Activated T-cell treated with anti-CD3 and anti-CD28 coated beads for 24 hours (primary cell): Measurements from ENCODE around the gene TUBB4A.
A peak's percentile ranks its signal among the peaks of the same experiment; 100 is the strongest.

ENCODE experiments used
- DNase-seq: peaks from one replicate; pipeline ENCODE4 v3.0.0-alpha.2; 2020; ENCODE audit warnings: low read depth

Gene TUBB4A

DNA sequence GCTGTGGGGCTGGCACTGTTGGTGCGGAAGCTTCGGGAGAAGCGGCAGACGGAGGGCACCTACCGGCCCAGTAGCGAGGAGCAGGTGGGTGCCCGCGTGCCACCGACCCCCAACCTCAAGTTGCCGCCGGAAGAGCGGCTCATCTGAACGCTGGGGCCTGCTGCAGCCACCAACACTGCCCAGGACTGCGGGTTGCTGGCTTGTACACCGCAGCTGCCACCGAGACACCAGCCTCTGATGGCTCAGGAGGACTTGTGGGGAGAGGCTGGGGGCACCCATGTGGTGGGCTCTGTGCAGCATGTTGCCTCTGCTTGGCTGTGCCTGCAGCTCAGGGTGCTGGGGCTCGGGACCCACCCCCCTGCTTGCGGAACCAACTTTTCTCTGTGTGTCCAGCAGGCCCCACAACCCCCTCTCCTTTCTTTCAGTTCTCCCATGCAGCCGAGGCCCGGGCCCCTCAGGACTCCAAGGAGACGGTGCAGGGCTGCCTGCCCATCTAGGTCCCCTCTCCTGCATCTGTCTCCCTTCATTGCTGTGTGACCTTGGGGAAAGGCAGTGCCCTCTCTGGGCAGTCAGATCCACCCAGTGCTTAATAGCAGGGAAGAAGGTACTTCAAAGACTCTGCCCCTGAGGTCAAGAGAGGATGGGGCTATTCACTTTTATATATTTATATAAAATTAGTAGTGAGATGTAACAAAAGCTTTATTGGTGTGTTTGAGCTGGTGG is 35.4 kb downstream of the TUBB4A start:
- no peak for DNase-seq

DNA sequence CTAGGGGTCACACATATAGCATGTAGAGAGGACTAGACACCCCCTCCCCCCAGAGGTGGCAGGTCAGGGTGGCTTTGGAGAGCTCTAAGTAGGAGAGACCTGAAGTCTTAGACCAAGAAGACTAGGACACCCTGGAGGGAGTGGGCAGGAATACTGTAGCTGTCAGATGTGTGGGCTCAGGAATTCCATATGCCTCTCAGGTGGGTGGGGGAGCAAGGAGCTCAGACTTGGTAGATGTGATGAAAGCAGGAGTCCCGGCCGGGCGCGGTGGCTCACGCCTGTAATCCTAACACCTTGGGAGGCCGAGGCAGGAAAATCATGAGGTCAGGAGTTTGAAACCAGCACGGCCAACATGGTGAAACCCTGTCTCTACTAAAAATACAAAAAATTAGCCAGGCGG is 36.4 kb downstream of the TUBB4A start:
- no peak for DNase-seq

DNA sequence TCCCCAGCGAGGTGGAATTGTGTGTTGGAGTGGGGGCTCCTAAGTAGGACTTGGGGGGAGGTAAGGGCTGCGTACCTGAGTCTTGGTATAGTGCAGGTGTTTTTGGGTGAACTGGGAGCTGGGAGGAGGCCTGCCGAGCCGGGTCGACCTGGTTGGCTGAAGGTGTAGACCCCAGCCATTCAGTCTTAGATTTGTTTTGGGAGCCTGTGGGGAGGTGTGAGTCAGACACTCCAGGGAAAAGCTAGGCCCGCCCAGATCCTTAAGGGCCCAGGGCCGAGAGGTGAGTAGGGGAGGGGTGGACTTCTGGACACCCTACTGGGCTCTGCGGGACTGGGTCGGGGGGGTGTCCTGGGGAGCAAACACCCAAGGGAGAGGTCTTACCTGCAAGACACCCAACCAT is 37.1 kb downstream of the TUBB4A start:
- DNase-seq: no peak

DNA sequence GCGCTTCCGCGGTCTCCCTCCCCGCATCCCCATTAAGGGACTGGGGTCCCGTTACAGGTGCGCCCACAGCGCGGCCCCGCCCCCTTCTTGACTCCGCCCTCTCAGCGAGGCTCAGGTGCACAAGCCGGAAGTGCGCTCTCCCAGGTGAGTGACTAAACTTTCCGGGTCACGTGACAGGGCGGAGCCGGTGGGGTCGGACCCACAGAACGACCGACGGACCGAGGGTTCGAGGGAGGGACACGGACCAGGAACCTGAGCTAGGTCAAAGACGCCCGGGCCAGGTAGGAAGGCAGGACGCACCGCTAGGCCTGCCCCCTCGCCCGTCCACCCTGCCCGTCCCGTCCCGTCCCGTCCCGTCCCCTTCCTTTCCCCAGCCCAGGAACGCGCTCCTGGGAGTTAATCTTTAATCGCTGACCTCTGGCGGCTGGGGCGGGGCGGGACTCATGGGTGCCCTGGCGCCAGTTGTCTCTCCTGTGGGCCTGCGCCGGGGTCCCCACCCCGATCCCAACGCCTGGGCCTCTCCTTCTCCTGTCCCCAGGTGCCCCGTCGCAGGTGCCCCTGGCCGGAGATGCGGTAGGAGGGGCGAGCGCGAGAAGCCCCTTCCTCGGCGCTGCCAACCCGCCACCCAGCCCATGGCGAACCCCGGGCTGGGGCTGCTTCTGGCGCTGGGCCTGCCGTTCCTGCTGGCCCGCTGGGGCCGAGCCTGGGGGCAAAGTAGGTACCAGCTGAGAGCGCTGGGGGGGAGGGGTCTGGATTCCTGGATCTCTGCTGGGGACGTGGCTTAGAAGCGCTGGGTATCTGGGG is 37.8 kb downstream of the TUBB4A start, which contains the start of gene CRB3:
TSS of gene CRB3 (plus strand) at position 202 of the 804 bp plus-strand sequence. CDS start at position 633, 431 bp downstream.
- DNase-seq: no peak

DNA sequence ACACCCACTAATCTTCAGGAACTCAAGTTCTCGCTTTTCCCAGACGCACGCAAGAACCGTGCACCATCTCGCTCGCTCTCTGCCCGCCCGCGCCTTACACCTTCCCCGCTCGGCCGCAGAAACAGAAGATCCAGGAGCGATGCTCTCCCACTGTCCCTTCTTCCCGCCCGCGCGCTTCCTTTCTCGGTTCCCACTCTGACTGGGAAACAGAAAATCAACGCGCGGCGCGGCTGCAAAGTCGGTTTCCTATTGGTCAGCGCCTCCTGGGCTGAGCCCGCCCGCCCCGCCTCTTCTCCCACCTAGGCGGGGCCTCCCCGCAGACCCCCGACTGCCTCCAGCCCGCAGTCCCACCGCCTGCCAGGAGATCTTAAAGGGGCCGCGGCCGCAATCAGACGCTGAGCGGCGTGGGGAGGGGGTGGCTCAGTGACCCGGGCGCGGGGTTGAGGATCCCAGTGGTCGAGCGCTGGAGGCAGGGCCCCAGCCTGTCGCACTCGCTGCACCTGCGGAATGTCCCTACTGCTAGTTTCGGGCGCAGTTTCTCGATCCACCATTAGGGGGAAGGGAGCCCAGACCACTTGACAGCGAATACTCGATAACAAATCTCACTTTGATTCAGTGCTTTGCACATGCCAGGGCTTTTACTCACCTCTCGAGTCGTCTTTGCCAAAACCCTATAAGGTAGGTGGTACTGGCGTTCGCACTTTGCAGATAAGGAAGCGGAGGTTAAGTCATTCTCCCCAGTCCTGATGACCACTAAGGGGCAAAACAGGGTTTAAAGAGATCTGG is 41.8 kb downstream of the TUBB4A start:
- DNase-seq: peak; percentile 94

DNA sequence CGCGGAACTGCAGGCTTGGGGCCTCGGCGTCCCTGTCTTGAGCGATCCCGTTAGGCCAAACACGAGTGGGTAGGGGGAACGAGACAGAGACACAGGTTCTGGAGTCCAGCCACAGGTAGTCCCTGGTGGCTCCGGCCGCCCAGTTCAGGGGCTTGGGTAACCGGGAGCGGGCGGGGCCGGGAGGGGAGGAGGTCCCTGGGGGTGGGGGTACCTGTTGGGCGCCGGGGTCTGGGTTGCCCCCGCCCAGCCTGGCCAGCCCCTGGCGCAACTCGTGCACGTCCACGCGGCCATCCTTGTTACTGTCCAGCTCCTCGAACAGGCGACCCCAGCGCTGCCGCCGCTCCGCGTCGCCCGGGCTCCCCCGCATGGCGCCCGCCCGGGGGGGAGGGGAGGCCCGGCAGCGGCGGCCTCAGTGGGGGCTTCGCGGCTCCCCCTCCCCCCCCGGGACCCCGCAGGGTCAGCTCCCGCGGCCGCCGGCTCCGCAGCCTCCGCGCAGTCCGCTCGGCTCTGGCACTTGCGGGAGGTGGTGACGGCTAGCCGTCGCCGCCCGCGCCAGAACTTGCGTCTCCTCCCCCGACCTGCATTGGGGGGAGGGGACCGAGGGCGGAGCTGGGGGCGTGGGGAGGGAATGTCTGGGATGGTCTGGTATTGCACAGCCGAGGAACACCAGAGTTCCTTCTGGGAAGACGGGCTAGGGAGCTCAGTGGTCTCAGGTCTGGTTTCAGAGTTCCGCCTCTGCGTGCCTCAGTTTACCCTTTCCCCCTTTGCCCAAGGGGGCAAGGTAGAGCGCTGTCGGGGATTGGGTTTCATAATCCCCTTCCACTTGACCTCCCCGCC is 42.6 kb downstream of the TUBB4A start, which contains the start of gene SLC25A23:
TSS of gene SLC25A23 (minus strand) at position 531 of the 837 bp plus-strand sequence. CDS start at position 367, 164 bp downstream.
- DNase-seq: peak; percentile 54

DNA sequence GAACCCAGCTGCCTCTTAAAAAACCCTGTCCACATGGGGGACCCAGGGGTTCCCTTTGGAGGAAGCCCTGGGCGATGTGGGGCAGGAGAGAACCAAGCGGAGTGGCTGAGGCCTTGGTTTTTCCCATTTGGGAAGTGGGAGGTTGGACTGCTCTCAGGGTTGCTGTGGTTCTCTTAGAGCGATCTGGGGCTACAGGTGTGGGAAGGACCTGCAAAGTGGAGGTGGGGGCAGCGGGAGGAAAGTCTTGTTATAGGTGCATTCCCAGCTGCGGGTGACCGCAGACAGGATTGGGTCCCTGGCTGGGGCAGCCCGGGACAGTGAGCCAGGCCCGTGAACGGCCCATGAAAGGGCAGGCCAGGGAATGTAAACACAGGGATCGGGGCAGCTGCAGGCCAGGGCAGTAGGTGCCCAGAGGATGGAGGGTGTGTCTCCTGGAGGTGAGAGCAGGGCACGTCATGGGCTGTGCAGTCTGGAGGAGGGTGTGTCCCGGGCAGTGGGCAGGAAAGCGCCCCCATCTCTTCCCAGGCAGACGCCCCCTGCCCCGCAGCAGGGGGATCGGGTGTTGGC is 43.3 kb downstream of the TUBB4A start:
- no peak for DNase-seq

DNA sequence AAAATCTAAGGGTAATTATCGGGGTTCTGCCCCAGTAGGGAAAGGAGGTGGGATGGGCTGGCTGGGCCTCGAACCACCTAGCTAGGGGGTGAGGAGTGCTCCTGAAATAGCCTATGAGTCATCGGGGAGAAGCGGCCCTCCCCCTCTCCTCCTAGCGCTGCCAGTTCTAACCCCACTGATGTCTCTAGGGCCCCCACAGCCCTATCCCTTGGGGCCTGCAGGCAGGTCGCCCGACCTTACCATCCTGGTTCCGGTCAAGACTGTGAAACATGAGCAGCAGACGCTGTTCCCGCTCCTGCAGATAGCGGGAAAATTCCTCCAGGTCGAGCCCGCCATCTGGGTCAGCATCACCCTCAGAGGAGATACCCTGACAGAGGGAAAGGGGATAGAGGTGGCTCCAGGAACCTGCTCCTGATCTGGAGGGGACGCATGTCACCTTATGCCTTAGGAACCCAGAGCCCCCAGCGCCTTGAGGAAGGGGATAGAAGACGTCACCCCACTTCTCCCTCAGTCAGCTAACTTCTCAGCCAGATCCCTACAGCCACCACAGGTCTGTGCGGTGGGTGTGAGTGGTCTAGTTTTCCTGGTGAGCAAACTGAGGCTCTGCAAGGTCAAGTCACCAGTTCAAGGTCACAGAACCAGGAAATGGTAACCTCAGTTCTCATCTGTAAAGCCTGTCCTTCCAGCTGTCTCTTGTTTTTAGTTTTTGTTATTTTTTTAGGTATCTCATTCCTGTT is 44.0 kb downstream of the TUBB4A start:
- DNase-seq: no peak

DNA sequence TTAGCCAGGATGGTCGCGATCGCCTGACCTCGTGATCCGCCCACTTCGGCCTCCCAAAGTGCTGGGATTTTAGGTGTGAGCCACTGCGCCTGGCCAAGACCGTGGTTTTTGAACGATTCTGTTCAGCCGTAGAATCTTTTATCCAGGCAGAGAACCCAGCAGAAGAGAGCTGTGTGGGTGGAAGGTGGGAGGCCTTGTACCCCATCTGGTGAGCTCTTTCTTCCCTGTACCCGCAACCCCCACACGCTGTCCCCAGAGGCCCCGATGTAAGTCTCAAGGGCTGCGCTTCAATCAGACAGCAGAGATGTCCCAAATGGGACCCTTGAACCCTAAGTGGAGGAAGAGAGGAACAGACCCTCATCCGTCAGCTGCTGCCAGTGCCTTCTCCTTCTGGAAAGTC is 46.2 kb downstream of the TUBB4A start:
- no peak for DNase-seq

DNA sequence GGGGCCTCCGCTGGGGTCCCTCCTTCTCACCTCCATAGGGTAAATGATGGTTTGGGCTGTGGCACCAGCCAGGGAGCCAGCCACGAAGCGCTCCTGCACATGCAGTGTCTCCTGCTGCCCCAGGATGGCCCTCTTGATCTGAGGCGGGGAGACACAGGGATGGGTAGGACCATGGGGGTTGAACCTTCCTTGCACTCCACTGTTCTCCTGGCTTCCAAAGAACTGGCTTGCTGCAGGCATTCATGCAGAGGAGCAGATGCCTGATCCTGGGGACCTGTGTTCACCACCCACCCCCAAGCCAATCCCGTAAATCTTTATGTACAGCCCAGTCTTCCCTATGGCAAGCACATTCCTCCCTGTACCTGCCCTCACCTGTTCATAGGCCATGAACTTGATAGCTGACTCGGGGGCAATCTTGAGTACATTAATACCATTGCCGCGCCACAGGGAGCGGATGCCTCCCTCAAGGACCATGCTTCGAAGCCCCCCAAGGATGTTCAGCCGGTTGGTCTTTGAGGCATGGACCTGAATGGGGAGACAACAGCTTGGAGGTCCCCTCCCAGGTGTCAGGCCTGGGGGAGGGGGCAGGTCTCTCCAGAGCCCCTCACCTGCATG is 48.1 kb downstream of the TUBB4A start:
- no peak for DNase-seq

DNA sequence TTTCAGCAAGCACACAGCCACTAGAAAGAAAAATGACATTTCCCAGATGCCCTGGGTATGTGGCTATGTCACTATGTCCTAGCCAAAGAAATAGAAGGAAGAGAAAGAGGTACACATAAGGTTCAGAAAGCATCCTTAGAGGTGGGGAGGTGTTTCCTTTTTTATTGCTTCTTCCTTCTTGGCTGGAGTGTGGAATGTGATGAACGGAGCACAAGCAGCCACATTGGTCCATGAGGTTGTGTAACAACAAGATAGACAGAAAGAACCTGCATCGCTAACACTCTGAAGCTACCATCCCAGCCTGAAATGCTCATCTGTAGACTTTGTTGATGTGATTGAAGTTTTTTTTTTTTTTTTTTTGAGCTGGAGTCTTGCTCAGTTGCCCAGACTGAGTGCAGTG is 49.2 kb downstream of the TUBB4A start:
- no peak for DNase-seq

DNA sequence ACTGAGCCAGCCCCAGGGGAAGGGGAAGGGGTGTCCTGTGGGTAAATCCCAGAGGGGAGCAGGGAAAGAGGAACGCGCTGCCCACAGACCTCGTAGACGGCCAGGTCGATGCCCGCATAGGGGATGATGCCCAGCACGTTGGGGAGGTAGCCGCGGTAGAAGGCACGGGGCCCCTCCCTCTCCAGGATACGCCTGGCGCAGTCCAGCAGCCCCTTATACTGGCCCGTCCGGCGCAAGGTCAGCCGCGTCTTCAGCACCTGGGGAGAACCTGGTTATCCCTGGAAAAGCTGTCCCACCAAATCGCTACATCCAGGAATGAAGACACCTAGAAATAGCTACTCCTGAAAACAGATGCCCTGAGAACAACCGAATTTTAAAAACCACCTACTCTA is 49.9 kb downstream of the TUBB4A start:
- DNase-seq: no peak

DNA sequence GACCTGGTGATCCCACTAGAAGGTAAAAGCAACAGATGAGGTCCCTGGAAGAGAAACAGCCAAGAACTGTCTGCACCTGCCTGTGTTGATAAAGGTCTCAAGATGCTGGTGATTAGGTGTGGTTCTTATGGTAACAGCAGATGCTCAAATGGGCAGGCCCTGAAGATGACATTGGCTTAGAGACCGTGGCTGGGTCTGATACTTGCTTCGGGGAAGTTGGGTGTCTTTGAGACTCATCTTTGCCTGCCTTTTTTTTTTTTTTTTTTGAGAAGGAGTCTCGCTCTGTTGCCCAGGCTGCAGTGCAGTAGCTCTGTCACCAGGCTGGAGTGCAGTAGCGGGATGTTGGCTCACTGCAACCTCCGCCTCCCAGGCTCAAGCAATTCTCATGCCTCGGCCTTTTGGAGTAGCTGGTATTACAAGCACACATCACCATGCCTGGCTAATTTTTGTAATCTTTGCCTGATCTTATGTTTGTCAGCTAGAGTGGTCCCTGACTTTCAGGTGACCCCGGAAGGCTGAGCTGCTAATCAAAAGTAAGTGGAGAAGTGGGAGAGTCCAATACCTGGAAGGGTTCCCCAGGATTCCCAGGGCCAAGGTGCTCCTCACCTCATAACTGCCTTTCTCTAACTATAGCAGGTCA is 50.4 kb downstream of the TUBB4A start:
- no peak for DNase-seq

DNA sequence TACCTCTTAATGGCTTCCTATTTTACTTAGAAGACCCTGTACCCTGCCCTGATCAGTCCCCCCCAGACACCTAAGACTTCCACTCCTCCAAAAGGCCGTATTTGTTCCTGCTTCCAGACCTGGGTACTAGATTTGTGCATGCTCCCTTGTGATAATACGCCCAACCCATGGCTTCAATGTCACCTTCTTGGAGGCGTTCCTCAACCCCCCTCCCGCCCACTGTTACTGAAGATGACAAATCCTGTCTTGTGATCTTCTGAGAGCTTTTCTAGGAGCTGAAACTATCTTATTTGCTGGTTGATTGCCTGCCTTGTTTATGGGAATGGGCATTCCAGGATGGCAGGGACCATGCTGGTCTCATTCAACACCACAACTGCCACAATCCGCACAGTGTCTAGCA is 51.9 kb downstream of the TUBB4A start:
- no peak for DNase-seq

DNA sequence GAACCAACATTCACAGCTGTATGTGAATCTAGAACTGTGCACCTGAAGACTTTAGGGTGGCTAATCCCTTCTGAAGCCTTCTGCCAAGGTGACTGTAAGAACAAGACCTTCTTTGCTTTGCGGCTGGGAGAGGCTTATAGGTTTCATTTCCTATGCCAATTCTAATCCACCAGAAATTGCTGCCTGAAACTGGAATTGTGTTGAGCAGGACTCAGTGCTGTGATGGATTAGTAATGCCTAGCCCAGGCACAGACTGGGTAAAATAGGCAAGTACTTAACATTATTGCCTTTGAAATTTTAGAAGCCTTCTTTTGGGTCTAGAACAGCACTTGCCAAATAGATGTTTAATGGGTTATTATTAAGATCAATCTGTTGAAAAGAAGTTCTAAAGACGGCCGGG is 54.1 kb downstream of the TUBB4A start:
- DNase-seq: no peak

DNA sequence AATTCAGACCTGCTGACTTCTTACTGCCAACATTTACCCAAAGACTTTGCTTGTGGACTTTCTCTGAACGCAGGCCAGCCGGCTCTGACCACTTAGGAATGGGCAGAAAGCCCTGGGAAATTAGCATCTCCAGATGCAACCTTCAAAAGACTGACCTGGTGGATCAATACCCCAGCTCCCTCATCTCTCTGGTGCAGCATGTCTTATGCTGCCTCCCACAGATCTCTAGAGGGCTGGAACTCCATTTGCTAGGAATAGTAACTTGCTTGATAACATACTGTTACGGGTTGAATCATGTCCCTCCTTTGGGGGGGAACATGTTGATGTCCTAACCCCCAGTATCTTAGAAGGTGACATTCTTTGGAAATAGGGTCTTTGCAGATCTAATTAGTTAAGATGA is 55.7 kb downstream of the TUBB4A start:
- no peak for DNase-seq
